Measurements from ENCODE around the gene XRN1. TPM values are rescaled to one million over a fixed set of nuclear protein-coding genes. Genes with fewer than 3 reads are reported as not detected.

Gene XRN1
- total and polyA plus RNA-seq, 4 donors: 6.3 to 71.8 (median 30.0) TPM

GRCh38 chr3:142468456-142468855 lies 20.6 kb upstream of the XRN1 start:
- H3K27ac ChIP-seq (ENCODE audit: low read depth in 1 of 2, low read length in 2 of 2): no peak overlapping the region
- H3K4me3 ChIP-seq (ENCODE audit: low read length in 2 of 2): no peak overlapping the region
- 98% methylated on average over 4 of the region's 4 CpGs for WGBS, 2 donors
- DNase-seq: no peak
- H3K36me3 ChIP-seq (ENCODE audit: control insufficient read depth in 1 of 2, insufficient read depth in 2 of 2, low read length in 1 of 2): no peaks in the 10 kb centered on the region
- ATAC-seq (ENCODE audit: low FRiP score): no peak
- H3K9me3 ChIP-seq (ENCODE audit: control insufficient read depth, low read length): no peaks in the 10 kb centered on the region
- intact Hi-C loops (cut with DNase I): no loop called here
- H3K27me3 ChIP-seq (ENCODE audit: control insufficient read depth in 1 of 2, insufficient read depth in 2 of 2, low read length in 1 of 2): no peaks in the 10 kb centered on the region
- H3K4me1 ChIP-seq (ENCODE audit: control insufficient read depth in 1 of 2, insufficient read depth in 2 of 2, low read length in 2 of 2): no peaks in the 10 kb centered on the region

GRCh38 chr3:142467768-142468167 lies 19.9 kb upstream of the XRN1 start:
- no peaks in the 10 kb centered on the region for H3K27me3 ChIP-seq (ENCODE audit: control insufficient read depth in 1 of 2, insufficient read depth in 2 of 2, low read length in 1 of 2)
- no peaks in the 10 kb centered on the region for H3K4me1 ChIP-seq (ENCODE audit: control insufficient read depth in 1 of 2, insufficient read depth in 2 of 2, low read length in 2 of 2)
- no peak overlapping the region for H3K27ac ChIP-seq (ENCODE audit: low read depth in 1 of 2, low read length in 2 of 2)
- ATAC-seq (ENCODE audit: low FRiP score) (no peak), DNase-seq (no peak)
- 97 to 99% methylated on average over 3 of the region's 3 CpGs for WGBS, 2 donors
- no peaks in the 10 kb centered on the region for H3K9me3 ChIP-seq (ENCODE audit: control insufficient read depth, low read length)
- intact Hi-C loops (cut with DNase I): no loop called here
- no peak overlapping the region for H3K4me3 ChIP-seq (ENCODE audit: low read length in 2 of 2)
- H3K36me3 ChIP-seq (ENCODE audit: control insufficient read depth in 1 of 2, insufficient read depth in 2 of 2, low read length in 1 of 2): no peaks in the 10 kb centered on the region

GRCh38 chr3:142460689-142461088 lies 12.9 kb upstream of the XRN1 start:
- Histone ChIP-seq H3K36me3 (ENCODE audit: control insufficient read depth in 1 of 2, insufficient read depth in 2 of 2, low read length in 1 of 2) (peaks cover 0 to 3% of the 10 kb centered on the region in 2 donors), H3K4me3 (ENCODE audit: low read length in 2 of 2) (no peak overlapping the region), H3K4me1 (ENCODE audit: control insufficient read depth in 1 of 2, insufficient read depth in 2 of 2, low read length in 2 of 2) (no peaks in the 10 kb centered on the region), H3K9me3 (ENCODE audit: control insufficient read depth, low read length) (no peaks in the 10 kb centered on the region), H3K27me3 (ENCODE audit: control insufficient read depth in 1 of 2, insufficient read depth in 2 of 2, low read length in 1 of 2) (no peaks in the 10 kb centered on the region), H3K27ac (ENCODE audit: low read depth in 1 of 2, low read length in 2 of 2) (no peak overlapping the region)
- intact Hi-C loops (cut with DNase I): no loop called here
- ATAC-seq (ENCODE audit: low FRiP score) (no peak), DNase-seq (no peak)
- 83 to 84% methylated on average over 3 of the region's 3 CpGs for WGBS, 2 donors

GRCh38 chr3:142459929-142460328 lies 12.1 kb upstream of the XRN1 start:
- ATAC-seq (ENCODE audit: low FRiP score) (no peak), DNase-seq (no peak)
- 82 to 83% methylated on average over 2 of the region's 2 CpGs for WGBS, 2 donors
- H3K27ac ChIP-seq (ENCODE audit: low read depth in 1 of 2, low read length in 2 of 2): no peak overlapping the region
- H3K4me1 ChIP-seq (ENCODE audit: control insufficient read depth in 1 of 2, insufficient read depth in 2 of 2, low read length in 2 of 2): no peaks in the 10 kb centered on the region
- H3K9me3 ChIP-seq (ENCODE audit: control insufficient read depth, low read length): no peaks in the 10 kb centered on the region
- no peak overlapping the region for H3K4me3 ChIP-seq (ENCODE audit: low read length in 2 of 2)
- intact Hi-C loops (cut with DNase I): no loop called here
- H3K27me3 ChIP-seq (ENCODE audit: control insufficient read depth in 1 of 2, insufficient read depth in 2 of 2, low read length in 1 of 2): no peaks in the 10 kb centered on the region
- peaks cover 0 to 3% of the 10 kb centered on the region in 2 donors for H3K36me3 ChIP-seq (ENCODE audit: control insufficient read depth in 1 of 2, insufficient read depth in 2 of 2, low read length in 1 of 2)

GRCh38 chr3:142459096-142459495 lies 11.3 kb upstream of the XRN1 start:
- no peak for DNase-seq
- H3K36me3 ChIP-seq (ENCODE audit: control insufficient read depth in 1 of 2, insufficient read depth in 2 of 2, low read length in 1 of 2): peaks cover 0 to 3% of the 10 kb centered on the region in 2 donors
- H3K4me3 ChIP-seq (ENCODE audit: low read length in 2 of 2): no peak overlapping the region
- WGBS, 2 donors: 14 to 42% methylated on average over 3 of the region's 3 CpGs
- H3K9me3 ChIP-seq (ENCODE audit: control insufficient read depth, low read length): no peaks in the 10 kb centered on the region
- no peaks in the 10 kb centered on the region for H3K4me1 ChIP-seq (ENCODE audit: control insufficient read depth in 1 of 2, insufficient read depth in 2 of 2, low read length in 2 of 2)
- H3K27ac ChIP-seq (ENCODE audit: low read depth in 1 of 2, low read length in 2 of 2): no peak overlapping the region
- no peak for ATAC-seq (ENCODE audit: low FRiP score)
- intact Hi-C loops (cut with DNase I): no loop called here
- no peaks in the 10 kb centered on the region for H3K27me3 ChIP-seq (ENCODE audit: control insufficient read depth in 1 of 2, insufficient read depth in 2 of 2, low read length in 1 of 2)

GRCh38 chr3:142450881-142451280 lies 3.0 kb upstream of the XRN1 start:
- Histone ChIP-seq H3K27me3 (ENCODE audit: control insufficient read depth in 1 of 2, insufficient read depth in 2 of 2, low read length in 1 of 2) (no peaks in the 10 kb centered on the region), H3K36me3 (ENCODE audit: control insufficient read depth in 1 of 2, insufficient read depth in 2 of 2, low read length in 1 of 2) (peaks cover 0 to 3% of the 10 kb centered on the region in 2 donors), H3K4me1 (ENCODE audit: control insufficient read depth in 1 of 2, insufficient read depth in 2 of 2, low read length in 2 of 2) (peaks cover 0 to 1% of the 10 kb centered on the region in 2 donors), H3K4me3 (ENCODE audit: low read length in 2 of 2) (no peak overlapping the region), H3K9me3 (ENCODE audit: control insufficient read depth, low read length) (no peaks in the 10 kb centered on the region), H3K27ac (ENCODE audit: low read depth in 1 of 2, low read length in 2 of 2) (no peak overlapping the region)
- DNase-seq (no peak), ATAC-seq (ENCODE audit: low FRiP score) (no peak)
- intact Hi-C loops (cut with DNase I): no loop called here
- WGBS, 2 donors: 92 to 96% methylated on average over 5 of the region's 5 CpGs

- H3K9me3 ChIP-seq (ENCODE audit: control insufficient read depth, low read length): no peaks in the 10 kb centered on the region
- 91 to 95% methylated on average over 3 of the region's 3 CpGs for WGBS, 2 donors
- intact Hi-C loops (cut with DNase I): no loop called here
These were observed 2.4 kb upstream of the XRN1 start for GRCh38 chr3:142450189-142450588.

GRCh38 chr3:142447301-142447851 lies 461 bp downstream of the XRN1 start:
- peak overlapping the region; percentile 51 to 92 for H3K27ac ChIP-seq (ENCODE audit: low read depth in 1 of 2, low read length in 2 of 2)
- intact Hi-C loops (cut with DNase I): loop anchor here in 1 of 2 donors (5.0 kb wide), 2 partner anchors 130 to 275 kb away; partner anchors contain the start of genes ATR and TRPC1
- peaks cover 3 to 8% of the 10 kb centered on the region in 2 donors for H3K4me1 ChIP-seq (ENCODE audit: control insufficient read depth in 1 of 2, insufficient read depth in 2 of 2, low read length in 2 of 2)
- H3K4me3 ChIP-seq (ENCODE audit: low read length in 2 of 2): peak overlapping the region; percentile 92 to 98
- no peaks in the 10 kb centered on the region for H3K27me3 ChIP-seq (ENCODE audit: control insufficient read depth in 1 of 2, insufficient read depth in 2 of 2, low read length in 1 of 2)
- 0% methylated on average over 35 of the region's 35 CpGs for WGBS, 2 donors
- DNase-seq (peak; percentile 55 to 82), ATAC-seq (ENCODE audit: low FRiP score) (peak; percentile 73)
- H3K36me3 ChIP-seq (ENCODE audit: control insufficient read depth in 1 of 2, insufficient read depth in 2 of 2, low read length in 1 of 2): peaks cover 0 to 3% of the 10 kb centered on the region in 2 donors
- H3K9me3 ChIP-seq (ENCODE audit: control insufficient read depth, low read length): no peaks in the 10 kb centered on the region

More at GRCh38 chr3:142450189-142450588, 2.4 kb upstream of the XRN1 start:
- DNase-seq (no peak), ATAC-seq (ENCODE audit: low FRiP score) (no peak)
- H3K27ac ChIP-seq (ENCODE audit: low read depth in 1 of 2, low read length in 2 of 2): no peak overlapping the region
- H3K4me1 ChIP-seq (ENCODE audit: control insufficient read depth in 1 of 2, insufficient read depth in 2 of 2, low read length in 2 of 2): peaks cover 3 to 4% of the 10 kb centered on the region in 2 donors
- peaks cover 0 to 3% of the 10 kb centered on the region in 2 donors for H3K36me3 ChIP-seq (ENCODE audit: control insufficient read depth in 1 of 2, insufficient read depth in 2 of 2, low read length in 1 of 2)
- no peak overlapping the region for H3K4me3 ChIP-seq (ENCODE audit: low read length in 2 of 2)
- no peaks in the 10 kb centered on the region for H3K27me3 ChIP-seq (ENCODE audit: control insufficient read depth in 1 of 2, insufficient read depth in 2 of 2, low read length in 1 of 2)

GRCh38 chr3:142445816-142446254 lies 2.0 kb downstream of the XRN1 start:
- ATAC-seq (ENCODE audit: low FRiP score) (no peak), DNase-seq (no peak)
- peaks cover 3 to 8% of the 10 kb centered on the region in 2 donors for H3K4me1 ChIP-seq (ENCODE audit: control insufficient read depth in 1 of 2, insufficient read depth in 2 of 2, low read length in 2 of 2)
- peaks cover 0 to 3% of the 10 kb centered on the region in 2 donors for H3K36me3 ChIP-seq (ENCODE audit: control insufficient read depth in 1 of 2, insufficient read depth in 2 of 2, low read length in 1 of 2)
- WGBS, 2 donors: 80 to 82% methylated on average over 6 of the region's 6 CpGs
- H3K27me3 ChIP-seq (ENCODE audit: control insufficient read depth in 1 of 2, insufficient read depth in 2 of 2, low read length in 1 of 2): no peaks in the 10 kb centered on the region
- H3K9me3 ChIP-seq (ENCODE audit: control insufficient read depth, low read length): no peaks in the 10 kb centered on the region
- H3K4me3 ChIP-seq (ENCODE audit: low read length in 2 of 2): no peak overlapping the region
- no peak overlapping the region for H3K27ac ChIP-seq (ENCODE audit: low read depth in 1 of 2, low read length in 2 of 2)
- intact Hi-C loops (cut with DNase I): loop anchor here in 1 of 2 donors (5.0 kb wide), 2 partner anchors 131 to 276 kb away; partner anchors contain the start of genes ATR and TRPC1

Measured in aorta (tissue), 5 donors.